Panc1 (cell line): ENCODE results near the gene TBATA. TPM values are rescaled to one million over a fixed set of nuclear protein-coding genes. Genes with fewer than 3 reads are reported as not detected.

Experiments used
- ATAC-seq: fragments of 200-7000 bp; cut with Tn5 transposase; 2 replicates; pipeline ENCODE4 v1.9.1; 2020; ENCODE audit warnings: mild to moderate bottlenecking, moderate library complexity
- BruUV-seq: library from RNA; stranded (reverse); fragments of 400-500 nt; replicated peaks from 2 replicates; lab custom pipeline; 2021; lab: Mats Ljungman, UMichigan
- CTCF ChIA-PET: fragments of 300-600 bp; sonication (Branson Sonifier 250); formaldehyde crosslinking; loops from one replicate; lab custom pipeline; 2022; ENCODE audit warnings: antibody characterized with exemption; lab: Charles Lee
- POLR2A ChIA-PET: fragments of 300-600 bp; sonication (Branson Sonifier 250); formaldehyde crosslinking; loops from one replicate; lab custom pipeline; 2022; ENCODE audit warnings: antibody characterized with exemption; lab: Charles Lee
- DNase-seq: peaks from one replicate; pipeline ENCODE4 v3.0.0-alpha.2; 2010; ENCODE audit warnings: low read depth, low spot score
- H3K27ac ChIP-seq: 2 replicates; pipeline ENCODE4 v1.5.1; 2011; ENCODE audit warnings: mild to moderate bottlenecking, low read length, inconsistent platforms
- H3K27me3 ChIP-seq: fragments of 200-500 bp; sonication (Bioruptor generic); 2 replicates; pipeline ENCODE4 v1.6.0; 2014; ENCODE audit warnings: low read length, inconsistent platforms; ENCODE audit not compliant: control insufficient read depth, insufficient read depth
- H3K36me3 ChIP-seq: fragments of 200-500 bp; sonication (Bioruptor generic); 2 replicates; pipeline ENCODE4 v1.5.1; 2014; ENCODE audit warnings: inconsistent platforms, mild to moderate bottlenecking, low read length, moderate library complexity; ENCODE audit not compliant: control insufficient read depth, insufficient read depth
- H3K4me1 ChIP-seq: 2 replicates; pipeline ENCODE4 v1.5.1; 2011; ENCODE audit warnings: inconsistent platforms, mild to moderate bottlenecking, low read length, moderate library complexity; ENCODE audit not compliant: control insufficient read depth, insufficient read depth
- H3K4me3 ChIP-seq, 2 experiments: 2 replicates each; pipeline ENCODE4 v1.5.1; 2011 to 2012; ENCODE audit warnings: low read depth in 2 of 2, low read length in 2 of 2, mild to moderate bottlenecking in 2 of 2, inconsistent platforms in 1 of 2, moderate library complexity in 1 of 2
- H3K9me3 ChIP-seq: fragments of 200-500 bp; sonication (Bioruptor generic); 2 replicates; pipeline ENCODE4 v1.5.1; 2014; ENCODE audit warnings: low read depth, mild to moderate bottlenecking, inconsistent platforms, low read length, moderate library complexity; ENCODE audit not compliant: control insufficient read depth, insufficient read depth
- POLR2AphosphoS5 ChIP-seq: IDR thresholded peaks from 2 replicates; pipeline ENCODE4 v1.6.1; 2012; ENCODE audit warnings: mild to moderate bottlenecking, low read depth, low read length, moderate library complexity
- SIN3A ChIP-seq: IDR thresholded peaks from 2 replicates; pipeline ENCODE4 v1.6.1; 2012; ENCODE audit warnings: low read depth, mild to moderate bottlenecking, low read length, moderate library complexity, borderline replicate concordance; ENCODE audit not compliant: insufficient read depth
- TCF7L2 ChIP-seq: IDR thresholded peaks from 2 replicates; pipeline ENCODE4 v1.6.1; 2011; ENCODE audit warnings: mild to moderate bottlenecking, low read depth, low read length, inconsistent platforms
- in situ Hi-C: cut with HindIII; loops from 2 replicates; pipeline ENCODE4 v1.10.0; 2016; ENCODE audit warnings: low sequenced_read_pairs, low pct_unique_long_range_greater_than_20kb
- intact Hi-C: fragments of 100-400 bp; cut with micrococcal nuclease; formaldehyde crosslinking; loops from one replicate; pipeline ENCODE4 v1.10.0; 2022; ENCODE audit not compliant: unreplicated experiment
- total RNA-seq: library from RNA; stranded (reverse); gene quantifications from one replicate; pipeline ENCODE4 v1.2.1, GENCODE V29; 2021; ENCODE audit not compliant: unreplicated experiment
- TF ChIP-seq, protein P1 (sequence below), 2 experiments: IDR thresholded peaks; 2 replicates each; pipeline ENCODE4 v1.6.1; 2011 to 2012; ENCODE audit warnings: low read depth in 2 of 2, control low read depth in 1 of 2, low read length in 1 of 2, mild to moderate bottlenecking in 1 of 2, moderate library complexity in 1 of 2; ENCODE audit not compliant: insufficient read depth in 1 of 2
- TF ChIP-seq, protein P2 (sequence below): fragments of 450-650 bp; IDR thresholded peaks from 2 replicates; pipeline ENCODE4 v1.5.1; 2017; ENCODE audit warnings: mild to moderate bottlenecking

The TBATA gene
- total RNA-seq, 1 experiment from 2014 or later: not detected

DNA sequence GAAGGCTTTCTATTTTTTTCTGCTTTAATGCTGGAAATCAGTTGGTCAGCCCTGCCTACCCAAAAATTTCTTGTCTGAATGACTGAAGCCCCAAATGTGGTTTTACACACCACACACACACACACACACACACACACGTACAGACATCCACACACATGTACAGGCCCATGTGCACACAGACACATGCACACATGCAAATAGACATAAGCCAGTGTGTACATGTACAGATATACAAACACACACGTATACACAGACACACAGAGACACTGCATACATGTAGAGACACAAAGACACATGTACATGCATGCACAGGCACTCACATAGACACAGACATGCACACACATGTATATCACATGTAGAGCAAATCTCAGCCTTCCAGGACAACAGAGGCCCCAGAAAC lies 54.2 kb downstream of the TBATA start:
- CTCF ChIA-PET: no interaction called here
- Histone ChIP-seq H3K4me1 (no peaks in the 10 kb centered on the region), H3K9me3 (no peaks in the 10 kb centered on the region), H3K27ac (no peak overlapping the region), H3K27me3 (no peaks in the 10 kb centered on the region), H3K4me3 (no peak overlapping the region), H3K36me3 (no peaks in the 10 kb centered on the region)
- POLR2A ChIA-PET: no interaction called here
- no peak for DNase-seq
- TF ChIP-seq SIN3A: no peak
- TF ChIP-seq, protein P1, sequence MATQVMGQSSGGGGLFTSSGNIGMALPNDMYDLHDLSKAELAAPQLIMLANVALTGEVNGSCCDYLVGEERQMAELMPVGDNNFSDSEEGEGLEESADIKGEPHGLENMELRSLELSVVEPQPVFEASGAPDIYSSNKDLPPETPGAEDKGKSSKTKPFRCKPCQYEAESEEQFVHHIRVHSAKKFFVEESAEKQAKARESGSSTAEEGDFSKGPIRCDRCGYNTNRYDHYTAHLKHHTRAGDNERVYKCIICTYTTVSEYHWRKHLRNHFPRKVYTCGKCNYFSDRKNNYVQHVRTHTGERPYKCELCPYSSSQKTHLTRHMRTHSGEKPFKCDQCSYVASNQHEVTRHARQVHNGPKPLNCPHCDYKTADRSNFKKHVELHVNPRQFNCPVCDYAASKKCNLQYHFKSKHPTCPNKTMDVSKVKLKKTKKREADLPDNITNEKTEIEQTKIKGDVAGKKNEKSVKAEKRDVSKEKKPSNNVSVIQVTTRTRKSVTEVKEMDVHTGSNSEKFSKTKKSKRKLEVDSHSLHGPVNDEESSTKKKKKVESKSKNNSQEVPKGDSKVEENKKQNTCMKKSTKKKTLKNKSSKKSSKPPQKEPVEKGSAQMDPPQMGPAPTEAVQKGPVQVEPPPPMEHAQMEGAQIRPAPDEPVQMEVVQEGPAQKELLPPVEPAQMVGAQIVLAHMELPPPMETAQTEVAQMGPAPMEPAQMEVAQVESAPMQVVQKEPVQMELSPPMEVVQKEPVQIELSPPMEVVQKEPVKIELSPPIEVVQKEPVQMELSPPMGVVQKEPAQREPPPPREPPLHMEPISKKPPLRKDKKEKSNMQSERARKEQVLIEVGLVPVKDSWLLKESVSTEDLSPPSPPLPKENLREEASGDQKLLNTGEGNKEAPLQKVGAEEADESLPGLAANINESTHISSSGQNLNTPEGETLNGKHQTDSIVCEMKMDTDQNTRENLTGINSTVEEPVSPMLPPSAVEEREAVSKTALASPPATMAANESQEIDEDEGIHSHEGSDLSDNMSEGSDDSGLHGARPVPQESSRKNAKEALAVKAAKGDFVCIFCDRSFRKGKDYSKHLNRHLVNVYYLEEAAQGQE (IDR thresholded peaks at IDR 0.05; ENCODE audit: insufficient read depth in 1 of 2, low read depth in 2 of 2, low read length in 1 of 2): no peak
- TF ChIP-seq TCF7L2: no peak
- TF ChIP-seq, protein P2, sequence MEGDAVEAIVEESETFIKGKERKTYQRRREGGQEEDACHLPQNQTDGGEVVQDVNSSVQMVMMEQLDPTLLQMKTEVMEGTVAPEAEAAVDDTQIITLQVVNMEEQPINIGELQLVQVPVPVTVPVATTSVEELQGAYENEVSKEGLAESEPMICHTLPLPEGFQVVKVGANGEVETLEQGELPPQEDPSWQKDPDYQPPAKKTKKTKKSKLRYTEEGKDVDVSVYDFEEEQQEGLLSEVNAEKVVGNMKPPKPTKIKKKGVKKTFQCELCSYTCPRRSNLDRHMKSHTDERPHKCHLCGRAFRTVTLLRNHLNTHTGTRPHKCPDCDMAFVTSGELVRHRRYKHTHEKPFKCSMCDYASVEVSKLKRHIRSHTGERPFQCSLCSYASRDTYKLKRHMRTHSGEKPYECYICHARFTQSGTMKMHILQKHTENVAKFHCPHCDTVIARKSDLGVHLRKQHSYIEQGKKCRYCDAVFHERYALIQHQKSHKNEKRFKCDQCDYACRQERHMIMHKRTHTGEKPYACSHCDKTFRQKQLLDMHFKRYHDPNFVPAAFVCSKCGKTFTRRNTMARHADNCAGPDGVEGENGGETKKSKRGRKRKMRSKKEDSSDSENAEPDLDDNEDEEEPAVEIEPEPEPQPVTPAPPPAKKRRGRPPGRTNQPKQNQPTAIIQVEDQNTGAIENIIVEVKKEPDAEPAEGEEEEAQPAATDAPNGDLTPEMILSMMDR: no peak
- TF ChIP-seq POLR2AphosphoS5: no peak
- no peak for ATAC-seq
- BruUV-seq: no TSS peak
- in situ Hi-C loops: no loop called here
- intact Hi-C loops: no loop called here

DNA sequence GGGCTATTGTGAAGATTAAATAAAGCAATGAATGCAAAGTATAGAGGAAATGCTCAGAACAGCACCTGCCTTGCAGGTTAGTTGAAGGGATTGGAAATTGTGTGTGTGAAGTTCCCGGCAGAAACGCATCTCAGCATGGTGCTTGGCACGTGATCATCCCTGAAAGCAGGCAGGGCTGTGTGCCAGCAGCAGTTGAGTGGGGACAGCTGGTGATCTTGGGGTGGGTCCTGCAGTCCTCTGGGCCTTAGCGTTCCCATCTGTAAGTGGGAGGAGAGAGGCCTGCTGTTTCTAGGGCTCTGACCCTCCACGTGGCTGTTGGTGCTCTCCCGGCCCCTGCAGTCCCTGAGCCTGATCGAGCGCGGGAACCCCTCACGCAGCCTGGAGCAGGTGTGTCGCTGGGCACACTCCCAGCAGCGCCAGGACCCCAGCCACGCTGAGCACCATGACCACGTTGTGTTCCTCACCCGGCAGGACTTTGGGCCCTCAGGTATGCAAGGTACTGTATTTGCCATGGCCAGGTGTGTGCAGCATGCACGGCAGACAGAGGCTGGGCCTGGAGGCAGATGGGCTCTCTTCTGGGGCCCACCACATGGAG lies 55.3 kb downstream of the TBATA start:
- Histone ChIP-seq H3K9me3 (no peaks in the 10 kb centered on the region), H3K36me3 (no peaks in the 10 kb centered on the region), H3K4me1 (no peaks in the 10 kb centered on the region), H3K4me3 (no peak overlapping the region), H3K27ac (no peak overlapping the region), H3K27me3 (peaks cover under 1% of the 10 kb centered on the region; the same call in 1 of the 2 replicates)
- intact Hi-C loops: no loop called here
- ChIA-PET POLR2A (no interaction called here), CTCF (no interaction called here)
- in situ Hi-C loops: no loop called here
- BruUV-seq: no TSS peak
- ATAC-seq: no peak
- DNase-seq: no peak
- no peak for TF ChIP-seq POLR2AphosphoS5
- TF ChIP-seq, protein P2: no peak
- TF ChIP-seq, protein P1 (IDR thresholded peaks at IDR 0.05; ENCODE audit: insufficient read depth in 1 of 2, low read depth in 2 of 2, low read length in 1 of 2): no peak
